Thoracic aorta (tissue), 2 donors: ENCODE measurements around the gene AHCTF1. TPM values are rescaled to one million over a fixed set of nuclear protein-coding genes. Genes with fewer than 3 reads are reported as not detected.
"Not testable (repeated sequence)": the region's sequence is repeated elsewhere in the genome, so short reads cannot be mapped to it uniquely, and the experiment has no call there.

Experiments
- ATAC-seq: fragments of 150-250 bp; one replicate; pipeline ENCODE4 v1.8.0; 2017; ENCODE audit warnings: low read depth; ENCODE audit not compliant: insufficient number of reproducible peaks, low FRiP score
- DNase-seq: peaks from one replicate; pipeline ENCODE4 v3.0.0-alpha.2; 2020; ENCODE audit warnings: low spot score
- H3K27ac ChIP-seq, 2 donors: fragments of 200-600 bp; sonication (generic); 1 replicate in 1 of 2; 2 replicates in 1 of 2; pipeline ENCODE4 v1.5.1; 2016; ENCODE audit warnings: mild to moderate bottlenecking in 2 of 2, moderate library complexity in 2 of 2
- H3K27me3 ChIP-seq: fragments of 200-600 bp; sonication (generic); replicated peaks from 2 replicates; pipeline ENCODE4 v1.6.0; 2016; ENCODE audit warnings: mild to moderate bottlenecking; ENCODE audit not compliant: insufficient read depth
- H3K36me3 ChIP-seq: fragments of 200-600 bp; sonication (generic); one replicate; pipeline ENCODE4 v1.5.1; 2016
- H3K4me1 ChIP-seq, 2 donors: fragments of 200-600 bp; sonication (generic); 1 replicate in 1 of 2; 2 replicates in 1 of 2; pipeline versions ENCODE4 v1.5.1 to v1.6.0; 2016; ENCODE audit warnings: low read depth in 2 of 2, mild to moderate bottlenecking in 1 of 2; ENCODE audit not compliant: control insufficient read depth in 1 of 2
- H3K4me3 ChIP-seq: fragments of 200-600 bp; sonication (generic); 2 replicates; pipeline ENCODE4 v1.5.1; 2016; ENCODE audit warnings: mild to moderate bottlenecking
- H3K9me3 ChIP-seq: fragments of 200-600 bp; sonication (generic); 2 replicates; pipeline ENCODE4 v1.5.1; 2016
- total RNA-seq, 2 donors: library from RNA; depleted of rRNA; stranded (reverse); fragments of >200 nt; gene quantifications; one replicate each; pipeline versions ENCODE4 v1.1.0 to v1.2.3, GENCODE V29; 2016
- TF ChIP-seq, protein P1 (sequence below): fragments of 200-600 bp; sonication (generic); IDR thresholded peaks from one replicate; pipeline ENCODE4 v1.5.1; 2019; ENCODE audit warnings: antibody characterized with exemption

AHCTF1 gene
- total RNA-seq, 2 donors from 2014 or later, result 36.3 to 69.2 TPM

DNA sequence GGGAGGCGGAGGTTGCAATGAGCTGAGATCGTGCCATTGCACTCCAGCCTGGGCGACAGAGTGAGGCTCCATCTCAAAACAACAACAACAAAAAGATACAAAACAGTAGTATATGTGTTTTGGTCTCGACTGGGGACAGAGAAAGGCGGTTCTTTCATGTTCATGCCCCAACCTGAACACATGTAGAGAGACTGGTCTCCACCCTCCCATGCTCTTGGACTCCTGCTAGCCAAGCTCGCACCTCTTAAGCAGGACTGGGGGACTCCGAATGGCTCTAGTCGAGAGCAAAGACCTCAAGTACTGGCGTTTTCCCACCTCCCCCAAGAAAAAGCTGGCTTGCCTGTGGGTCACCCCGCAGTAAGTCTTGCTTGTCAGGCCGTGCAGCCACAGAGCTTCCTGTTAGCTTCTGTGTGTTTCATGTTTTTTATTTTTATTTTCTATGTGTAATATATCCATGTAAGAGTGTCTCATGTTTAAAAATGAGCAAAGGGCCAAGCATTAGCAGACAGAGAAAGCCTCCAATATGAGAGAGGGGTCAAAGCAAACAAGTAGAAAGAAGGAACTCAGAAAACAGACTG is 116.0 kb downstream of the AHCTF1 start:
- no peaks in the 10 kb centered on the region for H3K4me1 ChIP-seq
- no peak overlapping the region for H3K27ac ChIP-seq
- no peak overlapping the region for H3K4me3 ChIP-seq
- H3K36me3 ChIP-seq, result no peaks in the 10 kb centered on the region
- ATAC-seq (no peak), DNase-seq (no peak)
- TF ChIP-seq, protein P1, sequence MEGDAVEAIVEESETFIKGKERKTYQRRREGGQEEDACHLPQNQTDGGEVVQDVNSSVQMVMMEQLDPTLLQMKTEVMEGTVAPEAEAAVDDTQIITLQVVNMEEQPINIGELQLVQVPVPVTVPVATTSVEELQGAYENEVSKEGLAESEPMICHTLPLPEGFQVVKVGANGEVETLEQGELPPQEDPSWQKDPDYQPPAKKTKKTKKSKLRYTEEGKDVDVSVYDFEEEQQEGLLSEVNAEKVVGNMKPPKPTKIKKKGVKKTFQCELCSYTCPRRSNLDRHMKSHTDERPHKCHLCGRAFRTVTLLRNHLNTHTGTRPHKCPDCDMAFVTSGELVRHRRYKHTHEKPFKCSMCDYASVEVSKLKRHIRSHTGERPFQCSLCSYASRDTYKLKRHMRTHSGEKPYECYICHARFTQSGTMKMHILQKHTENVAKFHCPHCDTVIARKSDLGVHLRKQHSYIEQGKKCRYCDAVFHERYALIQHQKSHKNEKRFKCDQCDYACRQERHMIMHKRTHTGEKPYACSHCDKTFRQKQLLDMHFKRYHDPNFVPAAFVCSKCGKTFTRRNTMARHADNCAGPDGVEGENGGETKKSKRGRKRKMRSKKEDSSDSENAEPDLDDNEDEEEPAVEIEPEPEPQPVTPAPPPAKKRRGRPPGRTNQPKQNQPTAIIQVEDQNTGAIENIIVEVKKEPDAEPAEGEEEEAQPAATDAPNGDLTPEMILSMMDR, result no peak
- H3K9me3 ChIP-seq, result no peaks in the 10 kb centered on the region
- H3K27me3 ChIP-seq, result no peaks in the 10 kb centered on the region

DNA sequence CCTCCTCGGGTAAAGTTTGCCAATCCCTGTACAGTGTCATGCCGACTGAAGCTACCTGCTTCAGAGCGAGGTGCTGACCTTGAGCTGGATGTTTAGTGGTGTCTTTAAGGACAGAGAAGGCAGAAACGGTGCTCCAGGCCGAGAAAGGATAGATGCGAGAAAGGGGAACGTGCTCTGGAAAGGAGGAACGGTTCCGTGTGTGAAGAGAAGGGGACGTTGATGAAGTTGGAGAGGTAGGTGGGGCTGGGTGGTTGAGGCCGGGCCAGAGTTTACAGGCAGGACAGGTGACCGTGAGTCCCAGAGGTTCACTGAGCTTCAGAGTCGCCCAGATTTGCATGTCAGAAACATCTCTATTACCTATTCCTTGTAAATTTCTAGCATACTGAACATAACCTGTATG is 116.9 kb downstream of the AHCTF1 start:
- ATAC-seq (no peak), DNase-seq (no peak)
- no peaks in the 10 kb centered on the region for H3K9me3 ChIP-seq

GRCh38 chr1:246813325-246813724 is 118.4 kb downstream of the AHCTF1 start:
- H3K27me3 ChIP-seq, H3K36me3 ChIP-seq, H3K4me3 ChIP-seq, H3K4me1 ChIP-seq, H3K27ac ChIP-seq, ATAC-seq, DNase-seq, H3K9me3 ChIP-seq: not testable (repeated sequence)

More for the DNA sequence above, 116.9 kb downstream of the AHCTF1 start:
- Histone ChIP-seq H3K4me1 (no peaks in the 10 kb centered on the region), H3K27ac (no peak overlapping the region), H3K27me3 (no peaks in the 10 kb centered on the region), H3K36me3 (no peaks in the 10 kb centered on the region), H3K4me3 (no peak overlapping the region)
- TF ChIP-seq, protein P1, result no peak

DNA sequence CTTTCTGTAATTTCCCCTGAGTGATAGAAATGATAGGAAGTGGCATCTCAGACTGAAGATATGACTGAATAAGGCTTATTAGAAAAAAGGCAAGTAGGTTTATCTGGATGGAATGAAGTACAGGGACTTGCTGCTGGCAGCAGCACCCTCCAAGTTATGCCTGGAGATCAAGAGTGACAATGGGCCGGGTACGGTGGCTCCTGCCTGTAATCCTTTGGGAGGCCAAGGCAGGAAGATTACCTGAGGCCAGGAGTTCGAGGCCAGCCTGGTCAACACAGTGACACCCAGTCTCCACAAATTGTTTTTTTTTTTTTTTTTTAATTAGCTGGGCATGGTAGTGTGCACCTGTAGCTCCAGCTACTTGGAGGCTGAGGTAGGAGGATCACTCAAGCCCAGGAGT is 119.8 kb downstream of the AHCTF1 start:
- no peaks in the 10 kb centered on the region for H3K4me1 ChIP-seq
- no peak for DNase-seq
- no peaks in the 10 kb centered on the region for H3K27me3 ChIP-seq

DNA sequence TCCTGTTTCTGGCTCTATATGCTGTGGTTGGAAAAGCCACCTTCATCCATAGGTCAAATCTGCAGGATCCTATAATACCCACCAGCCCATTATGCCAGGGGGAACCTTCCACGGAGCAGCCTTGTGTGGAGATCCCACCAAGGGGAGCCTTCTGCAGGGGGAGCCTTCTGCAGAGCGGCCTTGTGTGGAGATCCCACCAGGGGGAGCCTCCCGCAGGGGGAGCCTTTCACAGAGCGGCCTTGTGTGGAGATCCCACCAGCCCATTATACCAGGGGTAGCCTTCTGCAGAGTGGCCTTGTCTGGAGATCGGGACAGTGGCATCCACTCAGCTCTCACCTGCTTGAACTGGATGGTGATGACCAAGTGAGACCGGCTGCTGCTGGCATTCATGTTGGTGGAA is 122.3 kb downstream of the AHCTF1 start:
- H3K27me3 ChIP-seq, result no peaks in the 10 kb centered on the region
- H3K27ac ChIP-seq, result no peak overlapping the region
- H3K9me3 ChIP-seq, result no peaks in the 10 kb centered on the region
- H3K36me3 ChIP-seq, result no peaks in the 10 kb centered on the region
- DNase-seq, result no peak
- TF ChIP-seq, protein P1, result no peak
- H3K4me1 ChIP-seq, result no peaks in the 10 kb centered on the region
- no peak for ATAC-seq
- H3K4me3 ChIP-seq, result no peak overlapping the region

More for the DNA sequence above, 119.8 kb downstream of the AHCTF1 start:
- no peak overlapping the region for H3K4me3 ChIP-seq
- no peak for ATAC-seq
- TF ChIP-seq, protein P1, result no peak
- no peaks in the 10 kb centered on the region for H3K36me3 ChIP-seq
- no peaks in the 10 kb centered on the region for H3K9me3 ChIP-seq
- H3K27ac ChIP-seq, result no peak overlapping the region

- Histone ChIP-seq H3K27me3 (no peaks in the 10 kb centered on the region), H3K9me3 (no peaks in the 10 kb centered on the region), H3K4me3 (no peak overlapping the region), H3K27ac (no peak overlapping the region), H3K4me1 (no peaks in the 10 kb centered on the region), H3K36me3 (no peaks in the 10 kb centered on the region)
- ATAC-seq, result no peak
- no peak for DNase-seq
- TF ChIP-seq, protein P1, result no peak
Observed at GRCh38 chr1:246805135-246805716, 126.5 kb downstream of the AHCTF1 start.
